Lower lobe of right lung (tissue), 2 donors: ENCODE data around the gene YES1. TPM values are rescaled to one million over a fixed set of nuclear protein-coding genes. Genes with fewer than 3 reads are reported as not detected.

Source experiments
- ATAC-seq, 2 donors: fragments of 200-7000 bp; cut with Tn5 transposase; one replicate each; pipeline ENCODE4 v1.9.1; 2020 to 2022; ENCODE audit warnings: mild to moderate bottlenecking in 2 of 2, moderate library complexity in 2 of 2
- DNase-seq: peaks from one replicate; pipeline ENCODE4 v3.0.0-alpha.2; 2020
- H3K27ac ChIP-seq: fragments of 200-600 bp; one replicate; pipeline ENCODE4 v1.8.0; 2022
- H3K27me3 ChIP-seq: fragments of 200-600 bp; one replicate; pipeline ENCODE4 v1.8.0; 2022; ENCODE audit warnings: low read depth
- H3K36me3 ChIP-seq: fragments of 200-600 bp; one replicate; pipeline ENCODE4 v1.8.0; 2022; ENCODE audit warnings: mild to moderate bottlenecking
- H3K4me1 ChIP-seq: fragments of 200-600 bp; one replicate; pipeline ENCODE4 v1.8.0; 2022
- H3K4me3 ChIP-seq: fragments of 200-600 bp; one replicate; pipeline ENCODE4 v1.8.0; 2022; ENCODE audit warnings: mild to moderate bottlenecking
- H3K9me3 ChIP-seq: fragments of 200-600 bp; one replicate; pipeline ENCODE4 v1.8.0; 2022
- CTCF ChIP-seq: fragments of 200-600 bp; IDR thresholded peaks from one replicate; pipeline ENCODE4 v1.8.0; 2022; ENCODE audit warnings: antibody characterized with exemption, mild to moderate bottlenecking
- intact Hi-C: fragments of 100-400 bp; cut with DNase I; formaldehyde crosslinking; loops from one replicate; pipeline ENCODE4 v1.11.0; 2022
- total RNA-seq: library from RNA; stranded (reverse); fragmentation: NEBNext Ultra II Directional; extraction: Animal tissue kit (Norgen Biotek cat#: 25700); gene quantifications from one replicate; pipeline ENCODE4 v1.2.1, GENCODE V29; 2021
- donor health status: DM: no; HTN: yes; CAD: no; lungs with severe emphysema.

YES1 gene
- total RNA-seq, 1 donor from 2014 or later: 42.0 TPM

- TF ChIP-seq CTCF: peak; percentile 100
- H3K9me3 ChIP-seq: no peaks in the 10 kb centered on the region
- H3K4me3 ChIP-seq: no peak overlapping the region
- H3K4me1 ChIP-seq: peaks cover 4% of the 10 kb centered on the region
- H3K27ac ChIP-seq: no peak overlapping the region
- H3K36me3 ChIP-seq: no peaks in the 10 kb centered on the region
- intact Hi-C loops: loop anchor here (10.0 kb wide), 1 partner anchor 215 kb away; no protein-coding TSS in a partner anchor
- ATAC-seq (peak; percentile 94 to 96), DNase-seq (peak; percentile 90)
- H3K27me3 ChIP-seq: no peaks in the 10 kb centered on the region
Observed at GRCh38 chr18:839224-840022, 27.4 kb upstream of the YES1 start.

- TF ChIP-seq CTCF: no peak
- Histone ChIP-seq H3K9me3 (no peaks in the 10 kb centered on the region), H3K27ac (no peak overlapping the region), H3K4me3 (no peak overlapping the region), H3K27me3 (no peaks in the 10 kb centered on the region), H3K36me3 (no peaks in the 10 kb centered on the region), H3K4me1 (peaks cover 4% of the 10 kb centered on the region)
- no peak for DNase-seq
- intact Hi-C loops: loop anchor here (10.0 kb wide), 1 partner anchor 213 kb away; no protein-coding TSS in a partner anchor
- no peak for ATAC-seq
Observed at GRCh38 chr18:837922-838321, 25.9 kb upstream of the YES1 start.

GRCh38 chr18:834082-834720 lies 22.2 kb upstream of the YES1 start:
- intact Hi-C loops: loop anchor here (5.0 to 10.0 kb wide), 2 partner anchors 92 to 209 kb away; no protein-coding TSS in a partner anchor
- TF ChIP-seq CTCF: no peak
- DNase-seq: no peak

GRCh38 chr18:833197-833596 lies 21.2 kb upstream of the YES1 start:
- peaks cover 4% of the 10 kb centered on the region for H3K27me3 ChIP-seq
- intact Hi-C loops: loop anchor here (5.0 to 10.0 kb wide), 2 partner anchors 91 to 208 kb away; no protein-coding TSS in a partner anchor
- DNase-seq (no peak), ATAC-seq (no peak)
- no peaks in the 10 kb centered on the region for H3K36me3 ChIP-seq
- no peaks in the 10 kb centered on the region for H3K9me3 ChIP-seq
- H3K27ac ChIP-seq: no peak overlapping the region
- H3K4me1 ChIP-seq: peaks cover 6% of the 10 kb centered on the region
- TF ChIP-seq CTCF: no peak
- H3K4me3 ChIP-seq: no peak overlapping the region

More at GRCh38 chr18:834082-834720, 22.2 kb upstream of the YES1 start:
- peaks cover 4% of the 10 kb centered on the region for H3K27me3 ChIP-seq
- ATAC-seq: no peak
- peaks cover 6% of the 10 kb centered on the region for H3K4me1 ChIP-seq
- no peaks in the 10 kb centered on the region for H3K36me3 ChIP-seq
- H3K4me3 ChIP-seq: no peak overlapping the region
- H3K27ac ChIP-seq: no peak overlapping the region
- no peaks in the 10 kb centered on the region for H3K9me3 ChIP-seq

- ATAC-seq: peak in 1 of 2 donors; percentile 38
- no peak for DNase-seq
- peaks cover 6% of the 10 kb centered on the region for H3K4me1 ChIP-seq
- no peaks in the 10 kb centered on the region for H3K36me3 ChIP-seq
- H3K27me3 ChIP-seq: peaks cover 4% of the 10 kb centered on the region
- H3K9me3 ChIP-seq: no peaks in the 10 kb centered on the region
- no peak overlapping the region for H3K4me3 ChIP-seq
- TF ChIP-seq CTCF: no peak
- no peak overlapping the region for H3K27ac ChIP-seq
- intact Hi-C loops: loop anchor here (5.0 to 10.0 kb wide), 2 partner anchors 90 to 207 kb away; no protein-coding TSS in a partner anchor
Observed at GRCh38 chr18:832085-832681, 20.1 kb upstream of the YES1 start.
